Lower leg skin (tissue), 4 donors: ENCODE results near the gene ADAM17. TPM values are rescaled to one million over a fixed set of nuclear protein-coding genes. Genes with fewer than 3 reads are reported as not detected.

Experiments used
- DNase-seq, 2 donors: peaks; one replicate each; pipeline ENCODE4 v3.0.0-alpha.2; 2019; ENCODE audit warnings: low spot score in 2 of 2
- H3K4me3 ChIP-seq: fragments of 200-600 bp; sonication (generic); 2 replicates; pipeline ENCODE4 v1.5.1; 2017; ENCODE audit warnings: mild to moderate bottlenecking, low read depth; ENCODE audit not compliant: poor library complexity, severe bottlenecking
- POLR2A ChIP-seq, 2 donors: fragments of 450-650 bp; IDR thresholded peaks; one replicate each; pipeline ENCODE4 v1.6.1; 2016 to 2017; ENCODE audit warnings: antibody characterized with exemption in 2 of 2, mild to moderate bottlenecking in 1 of 2, moderate library complexity in 1 of 2
- WGBS, 2 donors: methylation state at CpG; one replicate each; pipeline ENCODE4 v1.1.5; 2018; 5-methylcytosine and 5-hydroxymethylcytosine counted together
- intact Hi-C: fragments of 100-400 bp; cut with DNase I; formaldehyde crosslinking; loops from one replicate; pipeline ENCODE4 v1.15.0; 2023; ENCODE audit warnings: low total_unique reads
- total RNA-seq, 4 donors: library from RNA; depleted of rRNA; stranded (reverse); fragments of >200 nt; gene quantifications; one replicate each; pipeline ENCODE4 v1.1.0, GENCODE V29; 2016
- TF ChIP-seq, protein P1 (sequence below), 3 donors: fragments of 450-650 bp; IDR thresholded peaks; one replicate each; pipeline ENCODE4 v1.5.1; 2016; ENCODE audit warnings: antibody characterized with exemption in 3 of 3, mild to moderate bottlenecking in 3 of 3, moderate library complexity in 2 of 3

The ADAM17 gene
- total RNA-seq, 4 donors from 2014 or later: 23.0 to 29.8 (median 27.5) TPM

DNA sequence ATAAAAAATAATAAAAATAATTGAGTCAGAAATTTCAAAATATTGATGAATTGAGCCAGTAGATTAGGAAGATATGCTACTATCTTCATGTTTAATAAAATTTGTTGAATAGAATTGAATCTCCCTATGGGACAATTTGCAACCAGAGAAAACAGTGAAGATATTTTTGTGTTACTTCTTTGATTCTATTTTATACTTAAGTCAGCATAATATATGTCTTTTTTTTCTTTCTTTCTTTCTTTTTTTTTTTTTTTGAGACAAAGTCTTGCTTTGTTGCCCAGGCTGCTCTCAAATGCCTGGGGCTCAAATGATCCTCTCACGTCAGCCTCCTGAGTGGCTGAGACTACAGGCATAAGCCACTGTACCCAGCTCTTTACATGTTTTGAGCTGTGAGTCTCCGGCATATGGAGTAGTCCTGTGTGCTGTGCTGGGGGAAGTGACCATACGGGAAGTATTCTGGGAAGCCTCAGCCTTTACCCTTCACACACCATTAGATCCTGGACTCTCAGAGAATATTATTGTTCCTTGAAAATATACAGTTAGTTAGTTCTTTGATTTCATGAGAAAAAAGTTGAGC lies 95.1 kb downstream of the ADAM17 start:
- WGBS, 2 donors: 79 to 96% methylated on average over 3 of the region's 3 CpGs
- intact Hi-C loops: loop anchor here (1.0 kb wide), 1 partner anchor 42 kb away; no protein-coding TSS in a partner anchor
- DNase-seq: peak in 1 of 2 donors; percentile 5
- H3K4me3 ChIP-seq: no peak overlapping the region
- TF ChIP-seq, protein P1, sequence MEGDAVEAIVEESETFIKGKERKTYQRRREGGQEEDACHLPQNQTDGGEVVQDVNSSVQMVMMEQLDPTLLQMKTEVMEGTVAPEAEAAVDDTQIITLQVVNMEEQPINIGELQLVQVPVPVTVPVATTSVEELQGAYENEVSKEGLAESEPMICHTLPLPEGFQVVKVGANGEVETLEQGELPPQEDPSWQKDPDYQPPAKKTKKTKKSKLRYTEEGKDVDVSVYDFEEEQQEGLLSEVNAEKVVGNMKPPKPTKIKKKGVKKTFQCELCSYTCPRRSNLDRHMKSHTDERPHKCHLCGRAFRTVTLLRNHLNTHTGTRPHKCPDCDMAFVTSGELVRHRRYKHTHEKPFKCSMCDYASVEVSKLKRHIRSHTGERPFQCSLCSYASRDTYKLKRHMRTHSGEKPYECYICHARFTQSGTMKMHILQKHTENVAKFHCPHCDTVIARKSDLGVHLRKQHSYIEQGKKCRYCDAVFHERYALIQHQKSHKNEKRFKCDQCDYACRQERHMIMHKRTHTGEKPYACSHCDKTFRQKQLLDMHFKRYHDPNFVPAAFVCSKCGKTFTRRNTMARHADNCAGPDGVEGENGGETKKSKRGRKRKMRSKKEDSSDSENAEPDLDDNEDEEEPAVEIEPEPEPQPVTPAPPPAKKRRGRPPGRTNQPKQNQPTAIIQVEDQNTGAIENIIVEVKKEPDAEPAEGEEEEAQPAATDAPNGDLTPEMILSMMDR (IDR thresholded peaks at IDR 0.05): no peak
- TF ChIP-seq POLR2A (IDR thresholded peaks at IDR 0.05): no peak

DNA sequence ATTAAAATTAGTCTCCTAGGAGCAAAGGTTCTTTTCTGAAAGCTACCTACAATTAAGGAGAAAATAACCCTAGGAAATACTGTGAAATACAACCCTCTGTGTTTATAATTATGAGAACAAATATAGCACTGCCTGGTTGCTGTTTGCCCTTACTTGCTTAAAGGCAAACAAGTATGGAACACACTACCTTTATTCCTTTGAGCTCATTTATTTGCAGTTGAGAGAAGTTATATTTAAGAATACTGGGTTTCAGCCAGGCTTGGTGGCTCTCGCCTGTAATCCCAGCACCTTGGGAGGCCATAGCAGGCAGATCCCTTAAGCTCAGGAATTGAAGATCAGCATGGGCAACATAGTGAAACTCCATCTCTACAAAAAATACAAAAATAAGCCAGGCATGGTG lies 104.4 kb downstream of the ADAM17 start:
- TF ChIP-seq POLR2A (IDR thresholded peaks at IDR 0.05): no peak
- TF ChIP-seq, protein P1 (IDR thresholded peaks at IDR 0.05): no peak
- intact Hi-C loops: no loop called here
- no peak for DNase-seq
- WGBS, 2 donors: 94 to 100% methylated on average over 1 of the region's 1 CpG
- H3K4me3 ChIP-seq: no peak overlapping the region

DNA sequence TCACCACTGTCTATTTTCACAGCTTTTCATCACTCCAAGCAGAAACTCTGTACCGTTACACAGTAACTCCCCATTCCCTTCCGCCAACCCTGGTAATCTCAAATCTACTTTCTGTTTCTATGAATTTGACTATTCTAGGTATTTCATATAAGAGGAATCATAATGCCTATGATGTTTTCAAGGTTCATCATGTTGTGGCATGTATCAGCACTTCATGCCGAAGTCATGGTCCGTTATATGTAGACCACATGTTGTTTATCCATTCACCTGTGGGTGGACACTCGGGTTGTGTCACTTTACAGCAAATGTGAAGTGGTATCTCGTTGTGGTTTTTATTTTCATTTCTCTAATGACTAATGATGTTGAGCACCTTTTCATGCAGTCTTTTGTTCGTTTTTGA lies 110.5 kb downstream of the ADAM17 start:
- no peak overlapping the region for H3K4me3 ChIP-seq
- TF ChIP-seq, protein P1 (IDR thresholded peaks at IDR 0.05): no peak
- no peak for TF ChIP-seq POLR2A (IDR thresholded peaks at IDR 0.05)
- DNase-seq: no peak
- intact Hi-C loops: no loop called here
- 90 to 93% methylated on average over 7 of the region's 7 CpGs for WGBS, 2 donors

DNA sequence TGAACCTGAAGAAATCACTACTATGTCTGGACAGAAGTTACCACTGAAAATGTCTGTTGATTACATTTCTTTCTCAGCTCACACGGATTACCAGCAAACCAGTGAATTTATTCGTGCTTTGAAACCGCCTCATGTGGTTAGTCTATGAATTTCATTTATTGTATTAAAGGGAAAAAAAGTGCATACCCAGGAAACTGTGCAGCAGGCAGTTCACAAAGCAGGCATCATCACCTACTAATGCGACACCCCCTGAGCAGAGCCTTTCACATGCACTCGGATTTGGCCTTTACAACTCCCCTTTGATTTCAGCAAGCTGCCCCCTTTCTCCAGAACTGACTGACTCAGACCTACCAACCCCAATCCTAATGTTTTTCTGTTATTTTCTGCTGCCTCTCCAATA lies 112.1 kb downstream of the ADAM17 start:
- WGBS, 2 donors: 89 to 94% methylated on average over 5 of the region's 5 CpGs
- intact Hi-C loops: no loop called here
- no peak for DNase-seq
- no peak overlapping the region for H3K4me3 ChIP-seq
- TF ChIP-seq POLR2A (IDR thresholded peaks at IDR 0.05): no peak
- TF ChIP-seq, protein P1 (IDR thresholded peaks at IDR 0.05): no peak

DNA sequence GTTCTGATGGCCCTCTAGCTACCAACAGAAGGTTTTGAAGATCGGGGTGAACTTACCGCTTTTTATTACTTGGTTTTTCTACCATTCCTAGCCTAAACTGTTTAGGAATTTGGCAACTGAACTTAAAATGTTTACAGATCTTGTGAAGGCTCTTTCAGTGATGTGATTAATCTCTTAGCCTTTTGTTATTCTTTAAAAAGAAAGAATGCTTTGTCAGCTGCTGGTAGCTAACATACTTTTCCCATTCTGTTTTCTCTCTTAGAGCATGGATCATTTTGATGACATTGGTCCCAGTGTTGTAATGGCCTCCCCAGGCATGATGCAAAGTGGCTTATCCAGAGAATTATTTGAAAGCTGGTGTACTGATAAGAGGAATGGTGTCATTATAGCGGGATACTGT lies 114.1 kb downstream of the ADAM17 start:
- TF ChIP-seq POLR2A (IDR thresholded peaks at IDR 0.05): no peak
- TF ChIP-seq, protein P1 (IDR thresholded peaks at IDR 0.05): no peak
- WGBS, 2 donors: 75 to 93% methylated on average over 3 of the region's 3 CpGs
- intact Hi-C loops: no loop called here
- no peak for DNase-seq
- no peak overlapping the region for H3K4me3 ChIP-seq
